ENCODE results near the gene ABCG2. TPM values are rescaled to one million over a fixed set of nuclear protein-coding genes. Genes with fewer than 3 reads are reported as not detected.
"Not testable (repeated sequence)": the region's sequence is repeated elsewhere in the genome, so short reads cannot be mapped to it uniquely, and the experiment has no call there.

Gene ABCG2
- total RNA-seq, 2 experiments from 2014 or later = 0.25 to 0.54 TPM

- no peak for TF ChIP-seq CTCF (IDR thresholded peaks at IDR 0.05)
- no peaks in the 10 kb centered on the region for H3K4me1 Mint-ChIP-seq (ENCODE audit: low read depth)
- intact Hi-C loops (cut with micrococcal nuclease) = no loop called here
- ATAC-seq (no peak), DNase-seq (no peak)
- H3K27ac Mint-ChIP-seq = no peak overlapping the region
- POLR2A ChIA-PET = no interaction called here
- no peak overlapping the region for H3K4me3 Mint-ChIP-seq
- no peaks in the 10 kb centered on the region for H3K36me3 Mint-ChIP-seq (ENCODE audit: low read depth)
- no peaks in the 10 kb centered on the region for H3K27me3 Mint-ChIP-seq
- CTCF ChIA-PET = interaction anchor here (0.9 to 1.2 kb wide), 2 partner anchors 9 to 97 kb away, joined by 3 read pairs; no protein-coding TSS in a partner anchor
- peaks cover 2% of the 10 kb centered on the region for H3K9me3 Mint-ChIP-seq
These were observed 28.4 kb downstream of the ABCG2 start for GRCh38 chr4:88130003-88130402.

GRCh38 chr4:88122260-88122659 lies 36.2 kb downstream of the ABCG2 start:
- CTCF ChIA-PET = interaction anchor here (0.9 kb wide), 1 partner anchor 10 kb away, joined by 5 read pairs; no protein-coding TSS in a partner anchor
- H3K4me1 Mint-ChIP-seq (ENCODE audit: low read depth); intact Hi-C loops (cut with micrococcal nuclease); H3K27me3 Mint-ChIP-seq; POLR2A ChIA-PET; H3K4me3 Mint-ChIP-seq; ATAC-seq; DNase-seq; H3K27ac Mint-ChIP-seq; H3K36me3 Mint-ChIP-seq (ENCODE audit: low read depth): not testable (repeated sequence)
- peaks cover 30% of the 10 kb centered on the region for H3K9me3 Mint-ChIP-seq

GRCh38 chr4:88119943-88120342 lies 38.5 kb downstream of the ABCG2 start:
- peaks cover 9% of the 10 kb centered on the region for H3K36me3 Mint-ChIP-seq (ENCODE audit: low read depth)
- no peak for TF ChIP-seq CTCF (IDR thresholded peaks at IDR 0.05)
- POLR2A ChIA-PET = interaction anchor here (0.7 kb wide), 1 partner anchor 37 kb away, joined by 4 read pairs; no protein-coding TSS in a partner anchor
- H3K4me1 Mint-ChIP-seq (ENCODE audit: low read depth) = no peaks in the 10 kb centered on the region
- ATAC-seq = no peak
- intact Hi-C loops (cut with micrococcal nuclease) = no loop called here
- H3K27ac Mint-ChIP-seq = no peak overlapping the region
- DNase-seq = no peak
- peaks cover 3% of the 10 kb centered on the region for H3K27me3 Mint-ChIP-seq
- CTCF ChIA-PET = no interaction called here
- no peak overlapping the region for H3K4me3 Mint-ChIP-seq
- peaks cover 28% of the 10 kb centered on the region for H3K9me3 Mint-ChIP-seq

GRCh38 chr4:88115587-88115986 lies 42.9 kb downstream of the ABCG2 start:
- TF ChIP-seq CTCF (IDR thresholded peaks at IDR 0.05) = no peak
- ChIA-PET CTCF (no interaction called here), POLR2A (no interaction called here)
- Mint-ChIP-seq H3K4me3 (no peak overlapping the region), H3K4me1 (ENCODE audit: low read depth) (no peaks in the 10 kb centered on the region), H3K27me3 (no peaks in the 10 kb centered on the region), H3K36me3 (ENCODE audit: low read depth) (peaks cover 5% of the 10 kb centered on the region), H3K27ac (no peak overlapping the region), H3K9me3 (peaks cover 21% of the 10 kb centered on the region)
- no peak for DNase-seq
- intact Hi-C loops (cut with micrococcal nuclease) = no loop called here
- ATAC-seq = no peak

GRCh38 chr4:88112856-88113255 lies 45.6 kb downstream of the ABCG2 start:
- Mint-ChIP-seq H3K27me3 (no peaks in the 10 kb centered on the region), H3K4me3 (no peak overlapping the region), H3K27ac (no peak overlapping the region), H3K36me3 (ENCODE audit: low read depth) (no peaks in the 10 kb centered on the region), H3K4me1 (ENCODE audit: low read depth) (no peaks in the 10 kb centered on the region), H3K9me3 (no peaks in the 10 kb centered on the region)
- TF ChIP-seq CTCF (IDR thresholded peaks at IDR 0.05) = no peak
- no peak for ATAC-seq
- intact Hi-C loops (cut with micrococcal nuclease) = no loop called here
- ChIA-PET POLR2A (no interaction called here), CTCF (interaction anchor here (0.7 to 1.3 kb wide), 2 partner anchors 9 to 28 kb away, joined by 3 to 5 read pairs; no protein-coding TSS in a partner anchor)
- no peak for DNase-seq
